Kidney (tissue), 14 donors: Measurements from ENCODE around the gene OSBPL10. TPM values are rescaled to one million over a fixed set of nuclear protein-coding genes. Genes with fewer than 3 reads are reported as not detected.

ENCODE experiments used
- DNase-seq, 5 donors: peaks; one replicate each; pipeline ENCODE4 v3.0.0-alpha.2; 2013 to 2020
- FAIRE-seq: peaks from 2 replicates; lab custom pipeline; 2012; peaks lifted over from hg19 to GRCh38; lab: Jason Lieb, UNC
- H3K27ac ChIP-seq, 2 donors: one replicate each; pipeline ENCODE4 v1.7.0; 2013; ENCODE audit warnings: low read depth in 2 of 2, low read length in 2 of 2, inconsistent platforms in 1 of 2
- H3K27me3 ChIP-seq: one replicate; pipeline ENCODE4 v1.7.1; 2013; ENCODE audit warnings: low read length, inconsistent platforms; ENCODE audit not compliant: control insufficient read depth, insufficient read depth
- H3K36me3 ChIP-seq, 3 donors: one replicate each; pipeline versions ENCODE4 v1.7.0 to v1.7.1; 2013; ENCODE audit warnings: low read length in 3 of 3, control low read depth in 1 of 3, inconsistent platforms in 1 of 3; ENCODE audit not compliant: insufficient read depth in 3 of 3, control insufficient read depth in 2 of 3
- H3K4me1 ChIP-seq, 3 donors: one replicate each; pipeline versions ENCODE4 v1.7.0 to v1.7.1; 2013; ENCODE audit warnings: low read length in 3 of 3, inconsistent platforms in 1 of 3, low read depth in 1 of 3; ENCODE audit not compliant: control insufficient read depth in 2 of 3, insufficient read depth in 2 of 3
- H3K4me3 ChIP-seq, 3 donors: one replicate each; pipeline versions ENCODE4 v1.7.0 to v1.8.1; 2013; ENCODE audit warnings: low read length in 3 of 3, control low read depth in 1 of 3, inconsistent platforms in 1 of 3
- H3K9ac ChIP-seq, 3 donors: one replicate each; pipeline versions ENCODE4 v1.7.0 to v1.7.1; 2013; ENCODE audit warnings: low read length in 3 of 3, control low read depth in 1 of 3, inconsistent platforms in 1 of 3
- H3K9me3 ChIP-seq, 3 donors: one replicate each; pipeline versions ENCODE4 v1.7.0 to v1.7.1; 2013; ENCODE audit warnings: low read length in 3 of 3, control low read depth in 1 of 3, inconsistent platforms in 1 of 3; ENCODE audit not compliant: control insufficient read depth in 2 of 3, insufficient read depth in 1 of 3
- intact Hi-C: fragments of 100-400 bp; cut with DNase I; formaldehyde crosslinking; loops from one replicate; pipeline ENCODE4 v1.11.1; 2022
- polyA plus RNA-seq: library from polyadenylated mRNA; stranded (reverse); fragments of 350-450 nt; fragmentation: Illumina TruSeq; extraction: RNeasy Lipid Tissue Mini Kit (QIAGEN cat#74804); gene quantifications from one replicate; pipeline ENCODE4 v1.2.3, GENCODE V29; 2014; ENCODE audit warnings: low read depth, low replicate concordance; ENCODE audit not compliant: insufficient read depth
- total RNA-seq: library from RNA; stranded (reverse); fragmentation: NEBNext Ultra II Directional; extraction: Animal tissue kit (Norgen Biotek cat#: 25700); gene quantifications from one replicate; pipeline ENCODE4 v1.2.1, GENCODE V29; 2021
- TF ChIP-seq, protein P1 (sequence below): IDR thresholded peaks from 3 replicates; pipeline ENCODE4 v1.5.1; 2012; ENCODE audit warnings: mild to moderate bottlenecking, moderate library complexity, borderline replicate concordance; ENCODE audit not compliant: insufficient read depth; ENCODE audit errors: extremely low read depth
- donor health status: control.
- donor health status: control.
- donor health status: control.
- donor health status: control.
- donor health status: control.
- donor health status: DM: yes; HTN: yes; CAD: no.
- donor health status: Normal renal cell carcinoma (clear cell type).

OSBPL10 gene
- total and polyA plus RNA-seq, 2 donors from 2014 or later, result 11.8 to 89.3 TPM

DNA sequence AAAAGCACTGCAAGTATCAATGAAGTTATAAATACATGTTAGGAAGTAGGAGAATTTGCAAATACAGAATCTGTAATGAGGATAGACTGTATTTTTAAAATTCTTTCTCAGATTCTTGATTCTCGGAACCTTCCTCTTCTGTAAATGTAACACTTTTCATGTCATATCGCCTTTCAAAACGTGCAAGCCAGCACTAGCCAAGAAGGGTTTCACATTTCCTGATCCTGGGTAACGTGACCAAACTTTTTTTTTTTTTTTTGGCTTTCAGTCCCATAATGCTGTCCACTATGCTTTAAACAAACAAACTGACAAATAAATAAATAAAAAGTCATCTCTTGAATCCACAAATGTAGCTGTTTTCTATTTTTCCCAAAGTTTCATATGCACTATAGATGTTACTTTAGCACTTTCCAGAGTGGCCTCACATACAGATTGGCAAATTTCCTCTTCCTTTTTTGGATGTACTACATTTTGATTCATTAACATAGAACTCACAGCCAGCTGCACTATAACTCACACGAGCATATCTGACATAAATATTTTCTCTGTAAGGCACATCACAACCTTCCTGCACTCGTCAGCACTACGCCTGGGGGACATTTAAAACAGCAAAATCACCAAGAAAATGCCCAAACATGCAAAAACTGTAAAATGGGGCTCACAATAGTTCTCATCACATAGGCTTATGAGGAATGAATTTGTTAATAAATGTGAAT is 208.1 kb downstream of the OSBPL10 start:
- Histone ChIP-seq H3K27ac (no peak overlapping the region), H3K4me3 (no peak overlapping the region), H3K36me3 (no peaks in the 10 kb centered on the region), H3K27me3 (no peaks in the 10 kb centered on the region), H3K9me3 (no peaks in the 10 kb centered on the region), H3K4me1 (peaks cover 0 to 1% (median 0%) of the 10 kb centered on the region in 3 donors), H3K9ac (no peak overlapping the region)
- intact Hi-C loops, result no loop called here
- no peak for FAIRE-seq
- TF ChIP-seq, protein P1, sequence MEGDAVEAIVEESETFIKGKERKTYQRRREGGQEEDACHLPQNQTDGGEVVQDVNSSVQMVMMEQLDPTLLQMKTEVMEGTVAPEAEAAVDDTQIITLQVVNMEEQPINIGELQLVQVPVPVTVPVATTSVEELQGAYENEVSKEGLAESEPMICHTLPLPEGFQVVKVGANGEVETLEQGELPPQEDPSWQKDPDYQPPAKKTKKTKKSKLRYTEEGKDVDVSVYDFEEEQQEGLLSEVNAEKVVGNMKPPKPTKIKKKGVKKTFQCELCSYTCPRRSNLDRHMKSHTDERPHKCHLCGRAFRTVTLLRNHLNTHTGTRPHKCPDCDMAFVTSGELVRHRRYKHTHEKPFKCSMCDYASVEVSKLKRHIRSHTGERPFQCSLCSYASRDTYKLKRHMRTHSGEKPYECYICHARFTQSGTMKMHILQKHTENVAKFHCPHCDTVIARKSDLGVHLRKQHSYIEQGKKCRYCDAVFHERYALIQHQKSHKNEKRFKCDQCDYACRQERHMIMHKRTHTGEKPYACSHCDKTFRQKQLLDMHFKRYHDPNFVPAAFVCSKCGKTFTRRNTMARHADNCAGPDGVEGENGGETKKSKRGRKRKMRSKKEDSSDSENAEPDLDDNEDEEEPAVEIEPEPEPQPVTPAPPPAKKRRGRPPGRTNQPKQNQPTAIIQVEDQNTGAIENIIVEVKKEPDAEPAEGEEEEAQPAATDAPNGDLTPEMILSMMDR, result no peak
- no peak for DNase-seq

DNA sequence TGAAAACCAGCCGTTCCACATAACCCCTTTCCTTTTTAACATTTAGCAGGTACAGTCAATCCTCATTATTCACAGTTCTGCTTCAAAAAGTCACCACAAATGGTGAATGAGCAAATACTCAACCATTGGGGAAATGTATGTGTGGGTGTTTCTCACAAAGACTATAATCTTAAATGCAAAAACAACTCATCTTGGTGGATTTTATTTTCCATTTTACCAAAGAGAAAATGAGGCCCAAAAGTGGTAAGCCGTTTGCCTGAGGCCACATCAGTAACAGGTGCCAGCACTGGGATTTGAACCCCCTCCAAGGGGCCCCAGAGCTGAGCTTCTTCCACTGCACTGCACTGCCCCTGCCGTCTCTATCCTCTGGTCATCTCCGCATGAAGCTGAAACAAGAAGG is 208.8 kb downstream of the OSBPL10 start:
- Histone ChIP-seq H3K9me3 (no peaks in the 10 kb centered on the region), H3K27ac (no peak overlapping the region), H3K36me3 (no peaks in the 10 kb centered on the region), H3K27me3 (no peaks in the 10 kb centered on the region), H3K4me1 (peaks cover 0 to 6% (median 2%) of the 10 kb centered on the region in 3 donors), H3K4me3 (no peak overlapping the region), H3K9ac (no peak overlapping the region)
- intact Hi-C loops, result no loop called here
- no peak for FAIRE-seq
- DNase-seq, result no peak
- TF ChIP-seq, protein P1, result no peak

DNA sequence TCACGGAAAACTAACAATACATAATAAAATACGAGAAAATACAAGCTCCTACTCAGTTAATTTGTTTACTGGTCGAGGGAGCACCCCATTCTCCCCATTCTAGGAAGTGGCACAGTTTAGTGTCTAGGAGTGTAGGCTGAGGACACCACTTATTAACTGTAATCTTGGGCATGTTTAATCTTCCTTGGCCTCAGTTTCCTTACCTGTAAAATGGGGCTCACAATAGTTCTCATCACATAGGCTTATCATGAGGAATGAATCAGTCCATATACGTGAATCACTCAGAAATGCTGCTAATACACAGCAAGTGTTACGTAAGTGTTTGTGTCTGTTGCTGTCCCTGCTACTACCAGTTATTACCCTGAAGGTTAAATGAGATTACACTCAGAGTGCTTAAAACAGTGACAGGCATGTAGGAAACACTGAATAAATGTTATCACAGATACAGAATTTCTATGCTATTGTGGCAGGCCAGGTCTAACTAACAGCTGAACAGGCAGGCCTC is 210.2 kb downstream of the OSBPL10 start:
- Histone ChIP-seq H3K9ac (no peak overlapping the region), H3K4me1 (peaks cover 0 to 7% (median 5%) of the 10 kb centered on the region in 3 donors), H3K4me3 (no peak overlapping the region), H3K27me3 (no peaks in the 10 kb centered on the region), H3K27ac (no peak overlapping the region), H3K36me3 (no peaks in the 10 kb centered on the region), H3K9me3 (no peaks in the 10 kb centered on the region)
- intact Hi-C loops, result no loop called here
- DNase-seq, result no peak
- no peak for FAIRE-seq
- TF ChIP-seq, protein P1, result no peak
